Peyer's patch (tissue), 4 donors: Measurements from ENCODE around the gene GFPT1.

ENCODE experiments used
- CTCF ChIP-seq, 6 experiments: fragments of 450-650 bp in 4 of 6; fragments of 200-600 bp in 2 of 6; sonication (generic) in 1 of 6; IDR thresholded peaks; one replicate each; pipeline ENCODE4 v1.5.1; 2017 to 2019; ENCODE audit warnings: antibody characterized with exemption in 6 of 6, mild to moderate bottlenecking in 3 of 6, moderate library complexity in 1 of 6
- POLR2A ChIP-seq, 2 donors: fragments of 450-650 bp; IDR thresholded peaks; one replicate each; pipeline ENCODE4 v1.5.1; 2017; ENCODE audit warnings: antibody characterized with exemption in 2 of 2, mild to moderate bottlenecking in 2 of 2, moderate library complexity in 2 of 2

GRCh38 chr2:69359371-69359770 is 27.7 kb downstream of the GFPT1 start:
- no peak for TF ChIP-seq CTCF (IDR thresholded peaks at IDR 0.05)
- no peak for TF ChIP-seq POLR2A (IDR thresholded peaks at IDR 0.05)
